ENCODE results near the gene POU2AF2. TPM values are rescaled to one million over a fixed set of nuclear protein-coding genes. Genes with fewer than 3 reads are reported as not detected.

The POU2AF2 gene
- total RNA-seq, 1 experiment from 2014 or later: 0.35 TPM

- H3K4me3 Mint-ChIP-seq (ENCODE audit: low read depth, unreplicated experiment): no peak overlapping the region
- intact Hi-C loops (cut with micrococcal nuclease; ENCODE audit: unreplicated experiment): no loop called here
- CTCF ChIA-PET: no interaction called here
- H3K27me3 Mint-ChIP-seq (ENCODE audit: unreplicated experiment): no peaks in the 10 kb centered on the region
- no peak for TF ChIP-seq CTCF (IDR thresholded peaks at IDR 0.05; ENCODE audit: unreplicated experiment)
- no peaks in the 10 kb centered on the region for H3K9me3 Mint-ChIP-seq (ENCODE audit: low read depth, unreplicated experiment)
- no peaks in the 10 kb centered on the region for H3K4me1 Mint-ChIP-seq (ENCODE audit: low read depth, unreplicated experiment)
- no peaks in the 10 kb centered on the region for H3K36me3 Mint-ChIP-seq (ENCODE audit: insufficient read depth, unreplicated experiment)
- DNase-seq: no peak
- H3K27ac Mint-ChIP-seq (ENCODE audit: unreplicated experiment): no peak overlapping the region
- BruUV-seq (replicated peaks): no TSS peak
Measured at GRCh38 chr11:111322534-111322933, 77.0 kb downstream of the POU2AF2 start.

- Mint-ChIP-seq H3K36me3 (ENCODE audit: insufficient read depth, unreplicated experiment) (no peaks in the 10 kb centered on the region), H3K27me3 (ENCODE audit: unreplicated experiment) (no peaks in the 10 kb centered on the region), H3K4me3 (ENCODE audit: low read depth, unreplicated experiment) (no peak overlapping the region), H3K9me3 (ENCODE audit: low read depth, unreplicated experiment) (no peaks in the 10 kb centered on the region), H3K4me1 (ENCODE audit: low read depth, unreplicated experiment) (no peaks in the 10 kb centered on the region), H3K27ac (ENCODE audit: unreplicated experiment) (no peak overlapping the region)
- DNase-seq: no peak
- CTCF ChIA-PET: no interaction called here
- intact Hi-C loops (cut with micrococcal nuclease; ENCODE audit: unreplicated experiment): no loop called here
- no TSS peak for BruUV-seq (replicated peaks)
- TF ChIP-seq CTCF (IDR thresholded peaks at IDR 0.05; ENCODE audit: unreplicated experiment): no peak
Measured at GRCh38 chr11:111324277-111324720, 78.8 kb downstream of the POU2AF2 start.

GRCh38 chr11:111325259-111325658, 79.7 kb downstream of the POU2AF2 start:
- CTCF ChIA-PET: no interaction called here
- TF ChIP-seq CTCF (IDR thresholded peaks at IDR 0.05; ENCODE audit: unreplicated experiment): no peak
- H3K27me3 Mint-ChIP-seq (ENCODE audit: unreplicated experiment): no peaks in the 10 kb centered on the region
- no peaks in the 10 kb centered on the region for H3K36me3 Mint-ChIP-seq (ENCODE audit: insufficient read depth, unreplicated experiment)
- H3K4me1 Mint-ChIP-seq (ENCODE audit: low read depth, unreplicated experiment): no peaks in the 10 kb centered on the region
- intact Hi-C loops (cut with micrococcal nuclease; ENCODE audit: unreplicated experiment): no loop called here
- BruUV-seq (replicated peaks): no TSS peak
- no peaks in the 10 kb centered on the region for H3K9me3 Mint-ChIP-seq (ENCODE audit: low read depth, unreplicated experiment)
- no peak overlapping the region for H3K27ac Mint-ChIP-seq (ENCODE audit: unreplicated experiment)
- no peak overlapping the region for H3K4me3 Mint-ChIP-seq (ENCODE audit: low read depth, unreplicated experiment)
- no peak for DNase-seq

- no TSS peak for BruUV-seq (replicated peaks)
- CTCF ChIA-PET: interaction anchor here (0.8 to 1.0 kb wide), 3 partner anchors 9 to 47 kb away, joined by 3 read pairs; no protein-coding TSS in a partner anchor
- no peaks in the 10 kb centered on the region for H3K9me3 Mint-ChIP-seq (ENCODE audit: low read depth, unreplicated experiment)
- no peak for DNase-seq
- no peaks in the 10 kb centered on the region for H3K27me3 Mint-ChIP-seq (ENCODE audit: unreplicated experiment)
- TF ChIP-seq CTCF (IDR thresholded peaks at IDR 0.05; ENCODE audit: unreplicated experiment): no peak
- H3K4me3 Mint-ChIP-seq (ENCODE audit: low read depth, unreplicated experiment): no peak overlapping the region
- no peak overlapping the region for H3K27ac Mint-ChIP-seq (ENCODE audit: unreplicated experiment)
- intact Hi-C loops (cut with micrococcal nuclease; ENCODE audit: unreplicated experiment): no loop called here
- no peaks in the 10 kb centered on the region for H3K36me3 Mint-ChIP-seq (ENCODE audit: insufficient read depth, unreplicated experiment)
- no peaks in the 10 kb centered on the region for H3K4me1 Mint-ChIP-seq (ENCODE audit: low read depth, unreplicated experiment)
Measured at GRCh38 chr11:111326824-111327223, 81.3 kb downstream of the POU2AF2 start.

Data from Calu3 (cell line).